CD4-positive, alpha-beta T cell treated with Interleukin-1 beta for 1 hour (primary cell): ENCODE results near the gene RUNDC1.
A peak's percentile ranks its signal among the peaks of the same experiment; 100 is the strongest.
"Not testable (repeated sequence)": the region's sequence is repeated elsewhere in the genome, so short reads cannot be mapped to it uniquely, and the experiment has no call there.

ENCODE experiments used
- DNase-seq, 2 donors: peaks; one replicate each; pipeline ENCODE4 v3.0.0-alpha.2; 2020 to 2022

The RUNDC1 gene

DNA sequence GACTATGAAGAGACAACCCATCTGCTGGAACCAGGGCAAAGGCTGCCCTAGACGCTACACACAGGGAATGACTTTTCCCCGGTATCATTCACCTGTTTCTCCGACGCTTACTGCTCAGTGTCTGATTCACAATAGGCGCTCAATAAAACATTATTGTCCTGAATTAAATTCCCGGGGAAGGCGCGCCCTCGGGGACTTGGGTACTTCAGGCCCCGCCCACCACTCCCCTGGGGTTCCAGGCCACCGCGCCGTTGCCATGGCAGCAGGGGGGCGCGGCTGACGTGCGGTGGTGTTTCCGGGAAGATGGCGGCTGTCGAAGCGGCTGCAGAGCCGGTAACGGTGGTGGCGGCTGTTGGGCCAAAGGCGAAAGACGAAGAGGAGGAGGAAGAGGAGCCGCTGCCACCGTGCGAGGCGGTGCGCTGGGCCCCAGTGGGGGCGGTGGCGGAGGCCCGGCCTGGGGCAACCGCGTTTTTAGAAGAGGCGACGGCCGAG, at the start of gene RUNDC1:
RUNDC1 (plus strand) TSS at position 292 of the 492 bp plus-strand sequence; CDS start at position 304, 12 bp downstream.
- peak; percentile 91 for DNase-seq

- DNase-seq, result peak; percentile 20 to 22
These were observed 42.4 kb upstream of the RUNDC1 start for GRCh38 chr17:42937712-42938596.

DNA sequence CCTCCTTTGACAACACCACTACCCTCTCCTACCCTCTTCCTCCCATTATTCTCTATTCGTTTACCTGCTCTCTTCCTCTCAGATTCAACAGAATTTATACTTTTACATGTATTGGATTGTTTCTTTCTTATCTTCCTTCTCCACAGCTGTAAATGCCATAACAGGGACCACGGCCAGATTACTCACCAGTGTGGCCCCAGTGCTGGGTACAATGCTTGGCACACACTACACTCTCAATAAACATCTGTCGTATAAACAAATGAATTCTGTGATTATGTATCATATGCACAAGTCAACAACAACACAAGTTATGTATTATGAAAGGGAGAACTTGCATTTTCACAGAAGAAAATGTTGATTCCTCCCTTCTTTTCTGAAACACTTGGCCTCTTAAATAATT, 36.2 kb upstream of the RUNDC1 start:
- DNase-seq, result no peak

DNA sequence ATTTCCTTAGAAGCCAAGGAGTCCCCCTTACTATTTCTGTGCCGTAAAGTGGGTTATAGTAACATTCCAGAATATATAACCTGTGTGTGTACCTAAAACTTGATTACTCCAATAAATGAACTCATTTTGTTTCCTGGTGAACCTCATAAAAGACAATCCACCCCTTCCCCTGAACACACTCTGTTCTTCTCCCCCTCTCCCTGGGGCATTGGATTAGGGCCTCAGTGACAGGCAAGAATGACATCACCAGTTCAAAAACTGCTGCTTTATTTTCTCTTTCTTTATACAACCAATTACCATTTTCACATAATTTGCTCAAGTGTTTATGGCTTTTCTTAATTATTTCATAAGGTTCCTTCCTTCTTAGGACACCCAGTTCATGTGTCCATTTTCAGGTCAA, 33.6 kb upstream of the RUNDC1 start:
- DNase-seq, result no peak

GRCh38 chr17:42950044-42950783, 30.2 kb upstream of the RUNDC1 start:
- no peak for DNase-seq

DNA sequence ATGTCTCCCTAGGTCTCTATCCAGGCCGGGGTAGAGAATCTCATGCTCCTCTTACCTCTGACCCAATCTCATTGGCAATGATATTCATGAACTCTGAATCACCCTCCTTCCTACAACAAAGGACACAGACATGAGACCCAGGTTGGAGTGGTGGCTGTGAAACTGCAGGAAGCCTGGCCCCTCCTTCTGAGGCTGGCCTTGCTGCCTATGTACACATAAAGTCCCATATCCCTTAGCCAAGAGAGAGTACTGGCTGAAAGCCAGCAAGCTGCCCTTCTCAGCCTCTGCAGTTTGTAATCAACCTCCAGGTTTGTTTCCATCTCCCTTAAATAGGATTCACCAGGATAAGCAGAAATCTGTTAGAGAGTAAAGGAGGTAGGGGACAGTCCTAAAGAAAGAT, 26.7 kb upstream of the RUNDC1 start:
- no peak for DNase-seq

GRCh38 chr17:42964161-42964932, 16.0 kb upstream of the RUNDC1 start, which contains the start of gene AARSD1:
Gene AARSD1 (minus strand): TSS chr17:42964454. CDS start chr17:42964440, 14 bp downstream.
- peak; percentile 91 to 92 for DNase-seq

DNA sequence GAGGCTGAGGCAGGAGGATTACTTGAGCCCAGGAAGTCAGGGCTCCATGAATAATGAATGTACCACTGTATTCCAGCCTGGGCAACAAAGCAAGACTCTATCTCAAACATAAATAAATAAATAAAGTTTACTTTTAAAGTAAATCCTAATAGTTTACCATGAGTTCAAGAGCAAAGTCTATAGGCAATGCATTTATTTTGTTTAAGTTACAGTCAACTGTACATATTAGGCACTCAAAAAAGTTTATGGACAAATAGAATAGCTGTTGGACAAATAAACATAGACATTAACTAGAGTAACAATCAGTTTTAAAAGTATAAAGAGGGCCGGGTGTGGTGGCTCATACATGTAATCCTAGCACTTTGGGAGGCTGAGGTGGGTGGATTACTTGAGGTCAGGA, 12.4 kb upstream of the RUNDC1 start:
- no peak for DNase-seq

DNA sequence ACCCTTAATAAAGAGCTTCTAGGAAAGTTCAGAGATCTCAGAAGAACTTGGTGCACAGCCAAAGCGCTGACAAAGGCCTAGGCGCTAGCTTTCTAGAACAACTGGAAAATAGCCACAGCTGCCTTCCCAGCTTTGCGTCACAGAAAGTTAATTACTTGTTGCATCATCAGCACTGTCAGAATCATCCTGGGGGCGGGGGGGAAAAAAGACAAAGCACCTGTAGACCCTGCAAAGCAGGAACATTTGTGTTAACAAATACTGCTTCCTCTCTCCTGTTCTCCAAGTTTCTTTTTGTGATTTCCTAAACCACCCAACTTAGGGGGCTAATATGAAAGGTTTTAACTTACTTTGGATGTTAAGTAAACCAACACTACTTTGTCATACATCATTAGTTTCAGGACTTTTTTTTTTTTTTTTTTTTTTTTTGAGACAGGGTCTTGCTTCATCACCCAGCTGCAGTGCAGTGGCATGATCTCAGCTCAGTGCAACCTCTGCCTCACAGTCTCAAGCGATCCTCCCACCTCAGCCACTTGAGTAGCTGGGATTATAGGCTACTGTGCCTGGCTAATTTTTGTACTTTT, 11.3 kb upstream of the RUNDC1 start:
- no peak for DNase-seq

GRCh38 chr17:42971589-42971988, 8.8 kb upstream of the RUNDC1 start:
- no peak for DNase-seq

DNA sequence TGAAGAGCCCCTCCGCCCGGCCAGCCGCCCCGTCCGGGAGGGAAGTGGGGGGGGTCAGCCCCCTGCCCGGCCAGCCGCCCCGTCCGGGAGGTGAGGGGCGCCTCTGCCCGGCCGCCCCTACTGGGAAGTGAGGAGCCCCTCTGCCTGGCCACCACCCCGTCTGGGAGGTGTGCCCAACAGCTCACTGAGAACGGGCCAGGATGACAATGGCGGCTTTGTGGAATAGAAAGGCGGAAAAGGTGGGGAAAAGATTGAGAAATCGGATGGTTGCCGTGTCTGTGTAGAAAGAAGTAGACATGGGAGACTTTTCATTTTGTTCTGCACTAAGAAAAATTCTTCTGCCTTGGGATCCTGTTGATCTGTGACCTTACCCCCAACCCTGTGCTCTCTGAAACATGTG, 7.0 kb upstream of the RUNDC1 start:
- DNase-seq, result not testable (repeated sequence)

GRCh38 chr17:42975265-42975664, 5.1 kb upstream of the RUNDC1 start:
- no peak for DNase-seq

- not testable (repeated sequence) for DNase-seq
These were observed 4.7 kb upstream of the RUNDC1 start for GRCh38 chr17:42975701-42976100.

DNA sequence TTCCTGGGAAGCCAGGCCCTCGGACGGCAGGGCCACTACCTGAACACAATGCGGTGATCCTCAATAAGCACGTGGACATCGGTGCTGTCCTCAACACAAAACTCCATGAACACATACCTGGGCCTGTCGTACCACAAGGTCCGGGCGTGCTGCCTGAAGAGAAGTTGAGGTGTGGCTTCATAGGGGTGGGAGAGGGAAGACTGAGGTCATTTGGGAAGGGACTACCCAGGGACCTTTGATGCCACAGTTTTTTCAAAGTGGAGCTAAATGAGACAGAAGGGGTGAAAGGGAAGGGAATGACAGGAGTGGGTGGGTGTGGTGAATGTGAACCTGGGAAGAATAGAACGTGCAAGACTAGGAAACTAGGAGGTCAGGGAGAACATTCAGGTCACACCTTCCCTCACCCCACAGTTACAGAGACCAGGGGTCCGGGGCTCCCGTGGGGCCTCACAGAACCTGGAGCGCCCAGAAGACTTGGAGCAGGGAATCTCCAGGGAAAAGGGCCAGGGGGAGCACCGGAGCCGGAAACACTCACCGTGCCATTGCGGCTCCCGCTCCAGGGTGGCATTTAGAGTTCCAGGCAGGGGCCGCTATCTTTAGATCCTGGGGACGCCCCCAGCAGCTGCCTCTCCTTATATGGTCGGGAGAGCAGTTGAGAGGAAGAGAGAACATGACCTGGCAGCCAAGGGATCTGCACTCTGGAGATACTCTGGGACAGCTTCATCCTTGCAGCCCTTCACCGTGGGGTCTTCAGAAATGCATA, 673 bp upstream of the RUNDC1 start, which contains the start of gene PTGES3L:
PTGES3L (minus strand) TSS at position 570 of the 763 bp plus-strand sequence; CDS start at position 543, 27 bp downstream.
- peak; percentile 6 to 17 for DNase-seq

DNA sequence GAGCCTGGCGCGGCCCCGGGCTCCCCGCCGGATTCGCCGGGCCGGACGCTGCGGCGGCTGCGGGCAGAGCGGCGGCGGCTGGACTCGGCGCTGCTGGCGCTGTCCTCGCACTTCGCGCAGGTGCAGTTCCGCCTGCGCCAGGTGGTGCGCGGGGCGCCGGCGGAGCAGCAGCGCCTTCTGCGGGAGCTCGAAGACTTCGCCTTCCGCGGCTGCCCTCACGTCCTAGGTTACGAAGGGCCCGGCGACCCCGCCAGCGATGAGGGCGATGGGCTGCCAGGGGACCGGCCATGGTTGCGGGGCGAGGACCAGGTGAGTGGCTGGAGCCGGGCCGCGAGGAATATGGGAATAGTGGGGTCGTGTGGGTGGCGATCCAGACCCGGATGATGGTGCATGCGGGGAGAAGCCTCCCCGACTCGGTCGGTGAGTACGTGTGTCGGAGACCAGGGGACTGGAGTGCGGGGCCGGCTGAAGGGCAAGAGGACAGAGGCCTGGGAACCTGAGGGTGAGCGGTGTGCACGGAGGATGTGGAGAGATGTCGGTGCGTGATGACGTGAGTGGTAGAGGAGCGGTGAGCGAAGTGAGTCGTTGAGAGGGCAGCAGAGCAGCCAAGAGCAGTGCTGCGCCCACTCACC, 517 bp downstream of the RUNDC1 start:
- DNase-seq, result peak; percentile 53 to 60

DNA sequence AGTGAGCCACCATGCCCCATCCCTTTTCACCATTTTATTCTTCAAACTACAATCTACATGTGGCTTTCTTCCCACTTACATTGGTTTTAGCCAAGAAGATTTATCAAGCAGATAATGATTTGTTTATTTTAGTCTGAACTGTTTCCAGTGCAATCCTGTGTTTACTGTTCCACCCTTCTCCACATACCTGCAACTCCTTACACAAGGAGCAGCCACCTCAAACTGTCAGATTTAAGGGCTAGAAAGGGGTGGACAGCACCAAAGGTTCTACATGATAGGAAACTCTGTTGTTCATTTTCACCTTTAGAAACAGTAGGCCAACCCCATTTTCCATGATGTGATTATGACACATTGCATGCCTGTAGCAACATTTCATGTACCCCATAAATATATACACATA, 1.9 kb downstream of the RUNDC1 start:
- DNase-seq, result no peak

- no peak for DNase-seq
These were observed 4.9 kb downstream of the RUNDC1 start for GRCh38 chr17:42985225-42985624.

- DNase-seq, result no peak
These were observed 8.8 kb downstream of the RUNDC1 start for GRCh38 chr17:42989141-42989540.

DNA sequence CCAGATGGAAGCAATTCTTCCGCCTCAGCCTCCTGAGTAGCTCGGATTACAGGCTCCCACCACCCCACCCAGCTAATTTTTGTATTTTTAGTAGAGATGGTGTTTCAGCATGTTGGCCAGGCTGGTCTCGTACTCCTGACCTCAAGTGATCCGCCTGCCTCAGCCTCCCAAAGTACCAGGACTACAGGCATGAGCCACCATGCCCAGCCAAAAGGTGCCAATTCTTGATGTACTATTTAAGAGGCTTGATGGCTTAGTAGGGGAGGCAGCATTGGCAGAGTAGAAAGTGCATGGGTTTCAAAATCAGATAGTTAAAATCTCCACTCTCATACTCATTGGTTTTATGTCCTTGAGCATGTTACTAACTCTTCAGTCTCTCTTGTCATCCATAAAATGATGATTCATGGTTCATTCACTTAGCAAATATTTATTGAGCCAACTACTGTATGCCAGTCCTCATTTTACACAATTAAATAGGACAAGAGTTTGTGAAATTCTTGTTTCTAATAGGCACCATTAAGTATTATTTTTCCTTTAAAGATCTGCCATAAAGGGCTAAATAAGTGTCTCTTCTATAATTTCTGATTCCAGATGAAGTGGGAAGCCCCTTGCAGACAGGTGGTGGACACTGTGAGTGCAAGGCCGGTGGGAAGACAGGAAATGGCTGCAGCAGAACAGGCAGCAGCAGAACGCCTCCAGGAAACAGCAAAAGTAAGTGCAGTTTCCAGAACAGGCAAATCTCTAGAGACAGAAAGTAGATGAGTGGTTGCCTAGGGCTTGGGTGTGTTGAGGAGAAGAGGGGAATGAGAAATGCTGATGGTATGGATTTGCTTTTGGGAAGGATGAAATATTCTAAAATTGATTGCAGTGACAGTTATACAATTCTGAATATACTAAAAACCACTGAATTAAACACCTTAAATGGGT, 9.6 kb downstream of the RUNDC1 start:
- DNase-seq, result no peak

- DNase-seq, result no peak
These were observed 11.1 kb downstream of the RUNDC1 start for GRCh38 chr17:42991471-42991870.
